Gastroesophageal sphincter (tissue), 4 donors: ENCODE measurements around the gene CPED1. TPM values are rescaled to one million over a fixed set of nuclear protein-coding genes. Genes with fewer than 3 reads are reported as not detected.
"Not testable (repeated sequence)": the region's sequence is repeated elsewhere in the genome, so short reads cannot be mapped to it uniquely, and the experiment has no call there.

Experiments
- ATAC-seq: fragments of 150-250 bp; one replicate; pipeline ENCODE4 v1.9.1; 2016; ENCODE audit warnings: mild to moderate bottlenecking, moderate library complexity
- H3K27ac ChIP-seq, 4 donors: fragments of 200-600 bp; sonication (generic) in 3 of 4; 1 replicate in 3 of 4; 2 replicates in 1 of 4; pipeline ENCODE4 v1.5.1; 2016 to 2019
- H3K27me3 ChIP-seq: fragments of 200-600 bp; sonication (generic); one replicate; pipeline ENCODE4 v1.5.1; 2019
- H3K36me3 ChIP-seq, 2 donors: fragments of 200-600 bp; sonication (generic); one replicate each; pipeline ENCODE4 v1.5.1; 2019; ENCODE audit warnings: control low read depth in 1 of 2
- H3K4me1 ChIP-seq, 3 donors: fragments of 200-600 bp; sonication (generic); 1 replicate in 2 of 3; 2 replicates in 1 of 3; pipeline ENCODE4 v1.5.1; 2016 to 2019; ENCODE audit warnings: control low read depth in 2 of 3
- H3K4me3 ChIP-seq, 2 donors: fragments of 200-600 bp; sonication (generic); one replicate each; pipeline ENCODE4 v1.5.1; 2019; ENCODE audit warnings: mild to moderate bottlenecking in 1 of 2, moderate library complexity in 1 of 2
- H3K9me3 ChIP-seq, 3 donors: fragments of 200-600 bp; sonication (generic); one replicate each; pipeline ENCODE4 v1.5.1; 2017 to 2019; ENCODE audit warnings: control low read depth in 2 of 3
- EP300 ChIP-seq: sonication (generic); formaldehyde crosslinking; IDR thresholded peaks from one replicate; pipeline ENCODE4 v1.6.1; 2017; ENCODE audit warnings: antibody characterized with exemption, mild to moderate bottlenecking
- POLR2A ChIP-seq, 2 donors: fragments of 450-650 bp; IDR thresholded peaks; one replicate each; pipeline ENCODE4 v1.6.1; 2017; ENCODE audit warnings: antibody characterized with exemption in 2 of 2, mild to moderate bottlenecking in 2 of 2, moderate library complexity in 1 of 2
- POLR2AphosphoS5 ChIP-seq: sonication (generic); formaldehyde crosslinking; IDR thresholded peaks from one replicate; pipeline ENCODE4 v1.6.1; 2017; ENCODE audit warnings: antibody characterized with exemption
- WGBS, 2 donors: methylation state at CpG; one replicate each; pipeline ENCODE4 v1.1.5; 2018; ENCODE audit warnings: low coverage in 1 of 2; 5-methylcytosine and 5-hydroxymethylcytosine counted together
- total RNA-seq, 4 donors: library from RNA; depleted of rRNA; stranded (reverse); fragments of >200 nt; gene quantifications; one replicate each; pipeline ENCODE4 v1.1.0, GENCODE V29; 2016
- TF ChIP-seq, protein P1 (sequence below), 4 experiments: fragments of 200-600 bp in 2 of 4; fragments of 450-650 bp in 2 of 4; sonication (generic) in 1 of 4; IDR thresholded peaks; one replicate each; pipeline ENCODE4 v1.5.1; 2017 to 2019; ENCODE audit warnings: antibody characterized with exemption in 4 of 4, mild to moderate bottlenecking in 2 of 4, moderate library complexity in 2 of 4

The CPED1 gene
- total RNA-seq, 4 donors from 2014 or later = 35.1 to 97.7 (median 60.5) TPM

DNA sequence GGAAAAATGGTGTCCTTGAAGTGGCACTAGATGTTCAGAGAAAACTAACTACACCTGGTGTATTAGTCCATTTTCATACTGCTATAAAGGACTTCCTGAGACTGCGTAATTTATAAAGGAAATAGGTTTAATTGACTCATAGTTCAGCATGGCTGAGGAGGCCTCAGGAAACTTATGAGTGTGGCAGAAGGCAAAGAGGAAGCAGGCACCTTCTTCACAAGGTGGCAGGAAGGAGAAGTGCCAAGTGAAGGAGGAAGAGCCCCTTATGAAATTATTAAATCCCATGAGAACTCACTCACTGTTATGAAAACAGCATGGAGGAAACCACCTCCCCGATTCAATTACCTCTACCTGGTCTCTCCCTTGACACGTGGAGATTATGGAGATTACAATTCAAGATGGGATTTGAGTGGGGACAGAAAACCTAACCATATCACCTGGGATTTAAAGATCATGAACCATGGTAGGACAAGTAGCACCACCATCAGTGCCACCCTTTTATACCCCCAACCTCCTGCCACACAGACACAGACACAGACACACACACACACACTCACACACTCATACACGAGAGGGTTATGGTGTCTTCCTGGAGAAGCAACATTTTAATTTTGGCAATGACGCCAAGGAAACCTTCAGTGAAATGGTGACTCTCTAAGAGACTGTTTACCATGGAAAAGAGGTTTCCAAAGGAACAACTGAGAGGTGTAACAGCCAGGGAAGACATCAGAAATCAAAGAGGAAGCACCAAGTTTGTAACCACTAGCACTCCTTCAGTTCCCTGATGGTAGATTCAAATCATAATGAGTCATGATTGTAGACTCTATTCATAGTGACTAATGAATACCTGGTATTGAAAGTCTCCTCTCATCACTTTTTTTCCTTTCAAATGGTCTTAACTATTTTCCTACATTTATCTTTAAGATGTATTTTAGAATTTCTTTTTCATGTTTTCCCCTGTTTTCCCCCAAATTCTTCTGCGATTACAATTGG, 298.5 kb downstream of the CPED1 start:
- Histone ChIP-seq H3K36me3 (peaks cover 0 to 48% of the 10 kb centered on the region in 2 donors), H3K27me3 (no peaks in the 10 kb centered on the region), H3K4me3 (no peak overlapping the region), H3K9me3 (no peaks in the 10 kb centered on the region), H3K4me1 (no peaks in the 10 kb centered on the region), H3K27ac (no peak overlapping the region)
- TF ChIP-seq EP300 (no peak), POLR2AphosphoS5 (no peak), POLR2A (IDR thresholded peaks at IDR 0.05) (no peak)
- TF ChIP-seq, protein P1, sequence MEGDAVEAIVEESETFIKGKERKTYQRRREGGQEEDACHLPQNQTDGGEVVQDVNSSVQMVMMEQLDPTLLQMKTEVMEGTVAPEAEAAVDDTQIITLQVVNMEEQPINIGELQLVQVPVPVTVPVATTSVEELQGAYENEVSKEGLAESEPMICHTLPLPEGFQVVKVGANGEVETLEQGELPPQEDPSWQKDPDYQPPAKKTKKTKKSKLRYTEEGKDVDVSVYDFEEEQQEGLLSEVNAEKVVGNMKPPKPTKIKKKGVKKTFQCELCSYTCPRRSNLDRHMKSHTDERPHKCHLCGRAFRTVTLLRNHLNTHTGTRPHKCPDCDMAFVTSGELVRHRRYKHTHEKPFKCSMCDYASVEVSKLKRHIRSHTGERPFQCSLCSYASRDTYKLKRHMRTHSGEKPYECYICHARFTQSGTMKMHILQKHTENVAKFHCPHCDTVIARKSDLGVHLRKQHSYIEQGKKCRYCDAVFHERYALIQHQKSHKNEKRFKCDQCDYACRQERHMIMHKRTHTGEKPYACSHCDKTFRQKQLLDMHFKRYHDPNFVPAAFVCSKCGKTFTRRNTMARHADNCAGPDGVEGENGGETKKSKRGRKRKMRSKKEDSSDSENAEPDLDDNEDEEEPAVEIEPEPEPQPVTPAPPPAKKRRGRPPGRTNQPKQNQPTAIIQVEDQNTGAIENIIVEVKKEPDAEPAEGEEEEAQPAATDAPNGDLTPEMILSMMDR (IDR thresholded peaks at IDR 0.05) = no peak
- ATAC-seq = no peak
- 80 to 82% methylated on average over 4 to 5 of the region's 6 CpGs for WGBS, 2 donors

DNA sequence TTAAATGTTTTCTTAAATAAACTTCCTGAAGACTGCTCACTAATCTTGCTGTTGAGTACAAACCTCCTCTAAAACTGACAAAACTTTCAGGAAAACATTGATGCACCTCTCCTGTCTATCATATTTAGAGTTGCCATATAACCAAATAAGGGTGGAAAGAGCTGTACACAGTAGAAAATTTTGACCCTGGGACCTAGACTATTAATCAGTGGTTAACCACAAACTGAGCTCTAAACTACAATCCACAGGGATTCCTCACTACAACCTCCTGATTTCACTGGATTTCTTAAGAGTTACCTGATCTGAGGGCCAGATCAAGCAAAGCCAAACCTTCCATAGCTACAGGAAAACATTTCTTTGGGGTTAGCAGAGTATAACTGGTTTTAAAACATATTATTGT, 300.4 kb downstream of the CPED1 start:
- Histone ChIP-seq H3K27ac (no peak overlapping the region), H3K4me1 (no peaks in the 10 kb centered on the region), H3K27me3 (no peaks in the 10 kb centered on the region), H3K9me3 (no peaks in the 10 kb centered on the region), H3K36me3 (peaks cover 0 to 43% of the 10 kb centered on the region in 2 donors), H3K4me3 (no peak overlapping the region)
- TF ChIP-seq POLR2AphosphoS5 = no peak
- TF ChIP-seq POLR2A (IDR thresholded peaks at IDR 0.05) = no peak
- TF ChIP-seq, protein P1 (IDR thresholded peaks at IDR 0.05) = no peak
- no peak for TF ChIP-seq EP300
- no peak for ATAC-seq

DNA sequence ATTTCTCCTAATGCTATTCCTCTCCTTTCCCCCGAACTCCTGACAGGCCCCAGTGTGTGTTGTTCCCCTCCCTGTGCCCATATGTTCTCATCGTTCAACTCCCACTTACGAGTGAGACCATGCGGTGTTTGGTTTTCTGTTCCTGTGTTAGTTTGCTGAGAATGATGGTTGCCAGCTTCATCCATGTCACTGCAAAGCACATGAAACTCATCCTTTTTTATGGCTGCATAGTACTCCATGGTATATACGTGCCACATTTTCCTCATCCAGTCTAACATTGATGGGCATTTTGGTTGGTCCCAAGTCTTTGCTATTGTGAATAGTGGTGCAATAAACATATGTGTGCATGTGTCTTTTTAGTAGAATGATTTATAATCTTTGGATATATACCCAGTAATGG, 301.4 kb downstream of the CPED1 start:
- not testable (repeated sequence) for ATAC-seq, H3K4me3 ChIP-seq, H3K9me3 ChIP-seq, H3K4me1 ChIP-seq, H3K27ac ChIP-seq, H3K27me3 ChIP-seq
- H3K36me3 ChIP-seq = peaks cover 0 to 34% of the 10 kb centered on the region in 2 donors
- 87 to 91% methylated on average over 5 of the region's 5 CpGs for WGBS, 2 donors

DNA sequence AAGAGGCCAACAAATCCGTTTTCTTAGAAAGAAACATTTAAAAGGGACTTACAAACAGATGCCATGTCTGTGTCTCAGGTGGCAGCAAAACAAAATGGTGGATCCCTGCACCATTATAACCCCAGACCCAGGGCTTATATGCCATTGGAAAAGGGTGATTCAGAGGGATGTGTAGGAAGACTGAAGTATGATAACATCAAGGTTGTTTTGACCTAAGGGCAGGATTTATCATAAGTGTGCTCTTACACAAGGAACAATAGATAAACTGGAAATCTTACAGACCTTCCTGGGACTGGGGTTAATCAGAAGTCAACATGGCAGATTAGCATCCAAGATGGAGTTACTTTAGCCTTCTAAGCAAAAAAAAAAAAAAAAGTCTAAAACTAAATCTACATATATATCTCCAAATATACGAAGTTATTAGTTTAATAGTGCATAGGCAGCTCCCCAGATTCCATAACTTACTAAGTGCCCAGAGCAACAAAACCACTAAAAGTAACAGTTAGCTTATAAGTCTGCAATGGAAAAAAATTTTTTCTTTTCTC, 306.0 kb downstream of the CPED1 start:
- Histone ChIP-seq H3K4me3 (no peak overlapping the region), H3K9me3 (no peaks in the 10 kb centered on the region), H3K27ac (no peak overlapping the region), H3K36me3 (peaks cover 0 to 28% of the 10 kb centered on the region in 2 donors), H3K27me3 (no peaks in the 10 kb centered on the region), H3K4me1 (no peaks in the 10 kb centered on the region)
- TF ChIP-seq POLR2AphosphoS5 (no peak), POLR2A (IDR thresholded peaks at IDR 0.05) (no peak), EP300 (no peak)
- TF ChIP-seq, protein P1 (IDR thresholded peaks at IDR 0.05) = no peak
- WGBS, 2 donors = 81 to 85% methylated on average over 2 of the region's 2 CpGs
- ATAC-seq = no peak

DNA sequence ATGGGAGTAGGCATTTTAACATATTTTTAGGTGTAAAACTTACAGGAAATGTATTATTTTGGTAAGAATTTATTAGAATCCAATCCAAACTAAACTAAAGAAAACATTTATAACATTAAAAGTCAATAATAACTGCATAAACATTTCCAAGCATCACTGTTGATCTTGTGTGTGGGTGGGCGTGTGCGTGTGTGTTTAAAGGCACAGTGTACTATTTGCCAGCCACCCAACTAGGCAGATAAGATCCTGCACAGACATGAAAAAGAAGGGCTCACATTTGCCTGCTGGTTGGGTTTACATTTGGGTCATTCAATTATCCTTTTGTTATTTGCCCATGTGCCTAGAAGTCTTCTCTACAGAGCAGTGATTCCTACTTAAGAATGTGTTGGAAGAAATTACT, 309.3 kb downstream of the CPED1 start:
- Histone ChIP-seq H3K4me1 (no peaks in the 10 kb centered on the region), H3K27me3 (no peaks in the 10 kb centered on the region), H3K9me3 (no peaks in the 10 kb centered on the region), H3K4me3 (no peak overlapping the region), H3K27ac (no peak overlapping the region), H3K36me3 (peaks cover 0 to 20% of the 10 kb centered on the region in 2 donors)
- TF ChIP-seq POLR2AphosphoS5 (no peak), EP300 (no peak)
- 69 to 73% methylated on average over 2 of the region's 2 CpGs for WGBS, 2 donors
- ATAC-seq = no peak

DNA sequence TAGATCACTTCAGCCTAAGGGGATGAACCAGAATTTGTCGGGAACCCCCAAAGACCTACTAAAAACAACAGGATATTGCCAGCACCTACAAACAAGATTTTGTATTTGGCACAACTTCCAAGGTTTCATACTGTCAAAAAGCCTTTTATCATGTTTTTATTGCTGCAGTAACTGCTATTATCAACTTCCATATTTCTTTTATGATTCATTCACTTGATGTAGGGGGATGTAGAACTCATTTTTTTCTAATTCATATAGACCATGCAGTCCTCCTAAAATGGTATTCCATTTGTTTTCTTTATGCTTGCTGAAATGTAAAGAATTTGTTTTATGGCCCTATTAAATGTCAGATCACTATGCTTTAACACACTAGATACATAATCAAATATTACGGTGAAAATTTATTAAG, 310.3 kb downstream of the CPED1 start:
- WGBS, 2 donors = 90 to 92% methylated on average over 2 of the region's 2 CpGs
- ATAC-seq = no peak
- TF ChIP-seq POLR2AphosphoS5 (no peak), EP300 (no peak)
- TF ChIP-seq, protein P1 (IDR thresholded peaks at IDR 0.05) = no peak
- H3K4me3 ChIP-seq = no peak overlapping the region
- H3K27me3 ChIP-seq = no peaks in the 10 kb centered on the region
- no peak overlapping the region for H3K27ac ChIP-seq
- H3K4me1 ChIP-seq = no peaks in the 10 kb centered on the region
- peaks cover 0 to 11% of the 10 kb centered on the region in 2 donors for H3K36me3 ChIP-seq
- H3K9me3 ChIP-seq = no peaks in the 10 kb centered on the region
